ENCODE results near the gene HRAS.

The HRAS gene

GRCh38 chr11:535210-535518, 212 bp downstream of the HRAS start:
- peak overlapping the region; percentile 76 for H3K4me3 ChIP-seq (ENCODE audit: low read length)
- DNase-seq (ENCODE audit: low read depth), result no peak
- no peak for TF ChIP-seq CTCF (IDR thresholded peaks at IDR 0.05; ENCODE audit: insufficient read depth, low read depth, low read length, missing control alignments)

- DNase-seq (ENCODE audit: low read depth), result peak; percentile 97
- peak overlapping the region; percentile 76 for H3K4me3 ChIP-seq (ENCODE audit: low read length)
- no peak for TF ChIP-seq CTCF (IDR thresholded peaks at IDR 0.05; ENCODE audit: insufficient read depth, low read depth, low read length, missing control alignments)
Measured at GRCh38 chr11:534396-535209, 773 bp downstream of the HRAS start.

GRCh38 chr11:533586-534395, 1.6 kb downstream of the HRAS start:
- TF ChIP-seq CTCF (IDR thresholded peaks at IDR 0.05; ENCODE audit: insufficient read depth, low read depth, low read length, missing control alignments), result no peak
- DNase-seq (ENCODE audit: low read depth), result no peak
- peak overlapping the region; percentile 76 for H3K4me3 ChIP-seq (ENCODE audit: low read length)

- no peak overlapping the region for H3K4me3 ChIP-seq (ENCODE audit: low read length)
- no peak for DNase-seq (ENCODE audit: low read depth)
- no peak for TF ChIP-seq CTCF (IDR thresholded peaks at IDR 0.05; ENCODE audit: insufficient read depth, low read depth, low read length, missing control alignments)
Measured at GRCh38 chr11:532986-533585, 2.3 kb downstream of the HRAS start.

GRCh38 chr11:532527-532985, 2.8 kb downstream of the HRAS start:
- TF ChIP-seq CTCF (IDR thresholded peaks at IDR 0.05; ENCODE audit: insufficient read depth, low read depth, low read length, missing control alignments), result no peak
- no peak for DNase-seq (ENCODE audit: low read depth)
- no peak overlapping the region for H3K4me3 ChIP-seq (ENCODE audit: low read length)

GRCh38 chr11:531919-532526, 3.4 kb downstream of the HRAS start:
- DNase-seq (ENCODE audit: low read depth), result no peak
- no peak for TF ChIP-seq CTCF (IDR thresholded peaks at IDR 0.05; ENCODE audit: insufficient read depth, low read depth, low read length, missing control alignments)
- no peak overlapping the region for H3K4me3 ChIP-seq (ENCODE audit: low read length)
